C4-2B (cell line): ENCODE data around the gene CERCAM.

Experiments
- ZFX ChIP-seq: fragments of 450-650 bp; IDR thresholded peaks from 2 replicates; pipeline ENCODE4 v1.6.1; 2017
- TF ChIP-seq, protein P1 (sequence below): fragments of 450-650 bp; conservative IDR thresholded peaks from 2 replicates; pipeline ENCODE4 v1.5.1; 2017; ENCODE audit warnings: mild to moderate bottlenecking

DNA sequence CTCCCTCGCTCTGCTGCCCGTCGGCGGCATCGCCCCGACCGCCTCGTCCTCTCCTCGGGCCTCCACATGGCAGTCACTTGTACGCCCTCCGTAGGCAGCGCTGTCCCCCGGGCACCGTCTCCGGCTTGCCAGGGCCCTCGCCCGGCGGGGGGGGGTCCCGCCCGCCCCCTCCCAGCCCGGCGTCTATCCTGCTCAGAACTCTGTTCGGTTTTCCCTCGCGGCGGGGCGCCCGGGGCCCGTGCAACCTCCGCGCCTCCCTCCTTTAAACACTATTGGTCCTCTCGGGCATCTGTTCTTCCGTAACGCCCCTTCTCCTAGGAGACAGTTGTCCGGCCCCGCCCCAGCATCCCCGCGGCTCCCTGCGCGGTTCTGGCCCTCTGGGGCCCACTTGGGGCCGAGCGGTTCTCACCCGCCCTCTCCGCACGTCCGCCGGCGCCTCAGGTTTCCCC is 36.0 kb downstream of the CERCAM start:
- no peak for TF ChIP-seq ZFX
- TF ChIP-seq, protein P1, sequence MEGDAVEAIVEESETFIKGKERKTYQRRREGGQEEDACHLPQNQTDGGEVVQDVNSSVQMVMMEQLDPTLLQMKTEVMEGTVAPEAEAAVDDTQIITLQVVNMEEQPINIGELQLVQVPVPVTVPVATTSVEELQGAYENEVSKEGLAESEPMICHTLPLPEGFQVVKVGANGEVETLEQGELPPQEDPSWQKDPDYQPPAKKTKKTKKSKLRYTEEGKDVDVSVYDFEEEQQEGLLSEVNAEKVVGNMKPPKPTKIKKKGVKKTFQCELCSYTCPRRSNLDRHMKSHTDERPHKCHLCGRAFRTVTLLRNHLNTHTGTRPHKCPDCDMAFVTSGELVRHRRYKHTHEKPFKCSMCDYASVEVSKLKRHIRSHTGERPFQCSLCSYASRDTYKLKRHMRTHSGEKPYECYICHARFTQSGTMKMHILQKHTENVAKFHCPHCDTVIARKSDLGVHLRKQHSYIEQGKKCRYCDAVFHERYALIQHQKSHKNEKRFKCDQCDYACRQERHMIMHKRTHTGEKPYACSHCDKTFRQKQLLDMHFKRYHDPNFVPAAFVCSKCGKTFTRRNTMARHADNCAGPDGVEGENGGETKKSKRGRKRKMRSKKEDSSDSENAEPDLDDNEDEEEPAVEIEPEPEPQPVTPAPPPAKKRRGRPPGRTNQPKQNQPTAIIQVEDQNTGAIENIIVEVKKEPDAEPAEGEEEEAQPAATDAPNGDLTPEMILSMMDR: no peak
